Right renal cortex interstitium (tissue), 3 donors: ENCODE data around the gene IFFO2. TPM values are rescaled to one million over a fixed set of nuclear protein-coding genes. Genes with fewer than 3 reads are reported as not detected.

Experiments
- DNase-seq, 3 donors: peaks; one replicate each; pipeline ENCODE4 v3.0.0-alpha.2; 2013; ENCODE audit warnings: low read depth in 3 of 3, low spot score in 2 of 3
- polyA plus RNA-seq, 3 donors: library from polyadenylated mRNA; unstranded; fragments of 120-200 nt; gene quantifications; one replicate each; pipeline ENCODE4 v1.2.1, GENCODE V29; 2013; ENCODE audit not compliant: insufficient read length in 3 of 3

IFFO2 gene
- polyA plus RNA-seq, 3 donors: 26.0 to 27.7 (median 27.4) TPM

DNA sequence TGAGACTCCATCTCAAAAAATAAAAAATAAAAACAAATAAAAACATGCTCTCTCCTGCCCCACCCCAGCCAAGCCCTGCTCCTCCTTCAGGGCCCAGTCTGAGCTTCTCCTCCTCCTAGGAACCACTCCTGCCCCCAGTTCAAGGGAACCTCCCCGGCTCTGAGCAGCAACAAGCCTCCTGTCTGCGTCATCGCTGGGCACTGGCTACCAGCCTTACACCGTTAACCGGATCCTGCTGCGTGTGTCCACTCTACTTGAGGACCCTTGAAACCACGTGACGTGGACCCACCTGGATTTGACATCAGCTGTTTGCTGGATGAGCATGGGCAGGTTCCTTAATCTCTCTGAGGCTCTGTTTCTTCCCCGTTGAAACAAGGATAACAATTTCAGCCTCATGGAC is 95.4 kb downstream of the IFFO2 start:
- DNase-seq: no peak

DNA sequence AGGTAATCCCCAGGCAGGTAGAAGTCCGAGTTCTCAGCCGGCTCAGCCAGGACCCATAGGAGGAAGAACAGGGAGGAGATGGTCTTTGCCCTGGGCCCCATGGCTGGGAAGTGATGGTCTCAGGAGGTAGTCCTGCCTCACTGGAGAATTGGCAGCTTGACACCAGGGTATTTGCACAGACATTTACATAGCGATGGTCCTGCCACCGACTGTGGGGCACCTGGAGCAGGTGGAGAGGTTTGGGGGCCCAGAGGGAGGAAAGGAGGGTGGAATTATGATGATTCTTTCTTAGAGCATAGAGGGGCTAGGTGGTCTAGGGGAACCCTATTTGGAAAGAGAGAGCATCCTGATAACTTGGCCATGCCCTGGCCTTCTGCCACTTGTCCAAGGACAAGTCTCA is 96.9 kb downstream of the IFFO2 start, which contains the start of gene TAS1R2:
TAS1R2 (minus strand) TSS at position 101 of the 400 bp plus-strand sequence; CDS start at position 101, 0 bp downstream.
- no peak for DNase-seq

DNA sequence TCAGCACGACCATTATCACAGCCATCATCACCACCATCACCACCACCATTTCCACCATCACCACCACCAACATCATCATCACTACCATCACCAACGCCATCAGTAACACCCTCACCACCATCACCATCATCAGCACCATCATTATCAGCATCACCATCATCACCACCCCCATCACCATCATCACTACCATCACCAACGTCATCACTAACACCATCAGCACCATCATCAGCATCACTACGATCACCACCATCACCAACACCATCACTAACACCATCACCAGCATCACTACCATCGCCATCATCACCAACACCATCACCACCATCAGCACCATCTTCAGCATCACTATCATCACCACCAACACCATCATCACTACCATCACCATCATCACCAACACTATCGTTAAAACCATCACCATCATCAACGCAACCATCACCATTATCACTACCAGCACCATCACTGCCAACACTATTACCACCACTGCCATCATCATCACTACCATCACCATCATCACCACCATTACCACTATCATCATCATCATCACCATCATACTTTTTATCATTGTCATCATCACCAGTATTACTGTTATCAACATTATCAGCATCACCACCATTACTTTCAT is 98.3 kb downstream of the IFFO2 start:
- no peak for DNase-seq

DNA sequence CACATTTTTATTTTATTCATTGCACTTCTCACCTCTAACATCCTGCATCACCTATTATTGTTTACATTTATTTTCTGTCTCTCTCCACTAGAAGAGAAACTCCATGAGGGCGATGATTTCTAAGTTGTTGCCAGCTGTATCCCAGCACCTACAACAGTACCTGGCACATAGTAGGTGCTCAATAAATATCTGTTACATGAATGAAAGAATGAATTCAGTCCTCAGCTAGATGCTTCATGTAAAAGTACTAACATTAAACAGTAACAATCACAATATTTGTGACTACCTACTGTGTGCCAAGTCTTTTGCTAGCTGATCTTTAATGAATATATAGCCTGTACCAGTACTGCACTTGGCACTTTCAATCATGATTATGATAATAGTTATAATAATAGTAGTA is 100.0 kb downstream of the IFFO2 start:
- DNase-seq: no peak

- no peak for DNase-seq
These were observed 100.9 kb downstream of the IFFO2 start for GRCh38 chr1:18855573-18855972.

GRCh38 chr1:18854331-18855025 is 102.0 kb downstream of the IFFO2 start:
- DNase-seq: no peak

Other genes starting within 250 kb of the IFFO2 start
- not detected for gene TAS1R2, start 97.0 kb downstream of the IFFO2 start, polyA plus RNA-seq
- gene ALDH4A1, start 54.1 kb downstream of the IFFO2 start, polyA plus RNA-seq: 10 to 100 TPM; 61.3 to 85.2 (median 64.7) TPM